B cell (primary cell): Measurements from ENCODE around the gene XRCC1. TPM values are rescaled to one million over a fixed set of nuclear protein-coding genes. Genes with fewer than 3 reads are reported as not detected.

Experiments used
- ATAC-seq: fragments of 200-7000 bp; cut with Tn5 transposase; one replicate; pipeline ENCODE4 v1.10.0; 2021; ENCODE audit warnings: low read depth, mild to moderate bottlenecking, moderate number of reproducible peaks, moderate library complexity
- CTCF ChIA-PET: fragments of 350-600 bp; sonication (Branson Sonifier 250); formaldehyde crosslinking; loops from one replicate; lab custom pipeline; 2021; ENCODE audit warnings: antibody characterized with exemption, inconsistent platforms; lab: Charles Lee
- POLR2A ChIA-PET: fragments of 350-600 bp; sonication (Branson Sonifier 250); formaldehyde crosslinking; loops from one replicate; lab custom pipeline; 2021; ENCODE audit warnings: antibody characterized with exemption; lab: Charles Lee
- DNase-seq: peaks from one replicate; pipeline ENCODE4 v3.0.0; 2013
- H2AFZ ChIP-seq: 2 replicates; pipeline ENCODE4 v1.6.1; 2012; ENCODE audit warnings: mild to moderate bottlenecking, low read depth, low read length; ENCODE audit not compliant: insufficient read depth, poor library complexity, severe bottlenecking
- H3K27ac ChIP-seq, 2 donors: 1 replicate in 1 of 2; 2 replicates in 1 of 2; pipeline ENCODE4 v1.5.1; 2012 to 2013; ENCODE audit warnings: low read length in 2 of 2, mild to moderate bottlenecking in 2 of 2, moderate library complexity in 1 of 2
- H3K27me3 ChIP-seq, 4 experiments: fragments of 200-600 bp in 1 of 4; sonication (generic) in 1 of 4; replicated peaks in 1 of 4; 1 replicate in 2 of 4; 2 replicates in 2 of 4; pipeline versions ENCODE4 v1.6.1 to v1.7.0; 2013 to 2016; ENCODE audit warnings: low read length in 3 of 4, mild to moderate bottlenecking in 2 of 4, mixed read lengths in 1 of 4, moderate library complexity in 1 of 4; ENCODE audit not compliant: insufficient read depth in 4 of 4, control insufficient read depth in 3 of 4; ENCODE audit errors: control extremely low read depth in 1 of 4
- H3K36me3 ChIP-seq, 2 experiments: replicated peaks in 1 of 2; 1 replicate in 1 of 2; 2 replicates in 1 of 2; pipeline versions ENCODE4 v1.6.1 to v1.7.1; 2013; ENCODE audit warnings: low read length in 1 of 2; ENCODE audit not compliant: insufficient read depth in 2 of 2, control insufficient read depth in 1 of 2; ENCODE audit errors: control extremely low read depth in 1 of 2, extremely low read depth in 1 of 2
- H3K4me1 ChIP-seq, 2 donors: fragments of 200-600 bp in 1 of 2; sonication (generic) in 1 of 2; 1 replicate in 1 of 2; 2 replicates in 1 of 2; pipeline versions ENCODE4 v1.5.1 to v1.6.1; 2013 to 2017; ENCODE audit warnings: low read length in 2 of 2; ENCODE audit not compliant: control insufficient read depth in 2 of 2, insufficient read depth in 2 of 2
- H3K4me2 ChIP-seq: replicated peaks from 2 replicates; pipeline ENCODE3; 2012; ENCODE audit warnings: mild to moderate bottlenecking, low read depth, low read length; ENCODE audit not compliant: poor library complexity, severe bottlenecking
- H3K4me3 ChIP-seq, 5 experiments: fragments of 200-600 bp in 1 of 5; sonication (generic) in 1 of 5; 1 replicate in 3 of 5; 2 replicates in 2 of 5; pipeline versions ENCODE4 v1.5.1 to v1.7.0; 2011 to 2016; ENCODE audit warnings: low read length in 4 of 5, mild to moderate bottlenecking in 4 of 5, low read depth in 2 of 5, control low read depth in 1 of 5, moderate library complexity in 1 of 5; ENCODE audit not compliant: insufficient read depth in 1 of 5; ENCODE audit errors: control extremely low read depth in 1 of 5, extremely low read depth in 1 of 5
- H3K79me2 ChIP-seq: fragments of 200-600 bp; sonication (generic); one replicate; pipeline ENCODE4 v1.6.0; 2016; ENCODE audit warnings: low read length; ENCODE audit not compliant: control insufficient read depth, insufficient read depth
- H3K9ac ChIP-seq: fragments of 200-600 bp; sonication (generic); 2 replicates; pipeline ENCODE4 v1.6.1; 2017; ENCODE audit warnings: mild to moderate bottlenecking, low read length, moderate library complexity
- H3K9me3 ChIP-seq, 3 donors: one replicate each; pipeline versions ENCODE4 v1.6.1 to v1.7.1; 2013; ENCODE audit warnings: low read length in 2 of 3; ENCODE audit not compliant: control insufficient read depth in 2 of 3, insufficient read depth in 1 of 3; ENCODE audit errors: control extremely low read depth in 1 of 3
- H4K20me1 ChIP-seq: 2 replicates; pipeline ENCODE4 v1.6.0; 2012; ENCODE audit warnings: mild to moderate bottlenecking, low read length; ENCODE audit not compliant: insufficient read depth, control insufficient read depth, poor library complexity, severe bottlenecking
- H3K27ac Mint-ChIP-seq: one replicate; pipeline ENCODE4 v1.8.0; 2021; ENCODE audit warnings: mixed read lengths
- H3K27me3 Mint-ChIP-seq: one replicate; pipeline ENCODE4 v1.8.0; 2021; ENCODE audit warnings: mixed read lengths
- H3K4me1 Mint-ChIP-seq: one replicate; pipeline ENCODE4 v1.8.0; 2021; ENCODE audit warnings: mixed read lengths
- H3K4me3 Mint-ChIP-seq: one replicate; pipeline ENCODE4 v1.8.0; 2021; ENCODE audit warnings: mixed read lengths
- H3K9me3 Mint-ChIP-seq: one replicate; pipeline ENCODE4 v1.8.0; 2022; ENCODE audit warnings: mixed read lengths; ENCODE audit not compliant: insufficient read depth
- EZH2 ChIP-seq: IDR thresholded peaks from 2 replicates; pipeline ENCODE4 v1.6.1; 2012; ENCODE audit warnings: borderline replicate concordance, low read depth, mild to moderate bottlenecking, moderate library complexity, low read length; ENCODE audit not compliant: insufficient read depth, poor library complexity, severe bottlenecking
- WGBS: methylation state at CpG from one replicate; pipeline ENCODE4 v1.1.5; 2013; ENCODE audit warnings: missing lambda C conversion rate; ENCODE audit not compliant: insufficient coverage; 5-methylcytosine and 5-hydroxymethylcytosine counted together
- intact Hi-C: fragments of 100-400 bp; cut with micrococcal nuclease; formaldehyde crosslinking; loops from one replicate; pipeline ENCODE4 v1.10.0; 2022
- polyA plus RNA-seq: library from polyadenylated mRNA; depleted of rRNA; stranded (reverse); fragments of >200 nt; gene quantifications from 2 replicates; pipeline ENCODE4 v1.2.3, GENCODE V29; 2012
- total RNA-seq, 2 donors: library from RNA; stranded (reverse); fragments of 120-200 nt in 1 of 2; gene quantifications; 1 replicate in 1 of 2; 2 replicates in 1 of 2; pipeline versions ENCODE4 v1.2.3 to v1.2.4, GENCODE V29; 2013 to 2022
- TF ChIP-seq, protein P1 (sequence below): fragments of 200-600 bp; IDR thresholded peaks from one replicate; pipeline ENCODE4 v1.8.0; 2022; ENCODE audit warnings: antibody characterized with exemption, mild to moderate bottlenecking

XRCC1 gene
- total and polyA plus RNA-seq, 2 donors (not counting 1 experiment from before 2014, with no cell fraction given): 34.6 to 38.2 TPM

DNA sequence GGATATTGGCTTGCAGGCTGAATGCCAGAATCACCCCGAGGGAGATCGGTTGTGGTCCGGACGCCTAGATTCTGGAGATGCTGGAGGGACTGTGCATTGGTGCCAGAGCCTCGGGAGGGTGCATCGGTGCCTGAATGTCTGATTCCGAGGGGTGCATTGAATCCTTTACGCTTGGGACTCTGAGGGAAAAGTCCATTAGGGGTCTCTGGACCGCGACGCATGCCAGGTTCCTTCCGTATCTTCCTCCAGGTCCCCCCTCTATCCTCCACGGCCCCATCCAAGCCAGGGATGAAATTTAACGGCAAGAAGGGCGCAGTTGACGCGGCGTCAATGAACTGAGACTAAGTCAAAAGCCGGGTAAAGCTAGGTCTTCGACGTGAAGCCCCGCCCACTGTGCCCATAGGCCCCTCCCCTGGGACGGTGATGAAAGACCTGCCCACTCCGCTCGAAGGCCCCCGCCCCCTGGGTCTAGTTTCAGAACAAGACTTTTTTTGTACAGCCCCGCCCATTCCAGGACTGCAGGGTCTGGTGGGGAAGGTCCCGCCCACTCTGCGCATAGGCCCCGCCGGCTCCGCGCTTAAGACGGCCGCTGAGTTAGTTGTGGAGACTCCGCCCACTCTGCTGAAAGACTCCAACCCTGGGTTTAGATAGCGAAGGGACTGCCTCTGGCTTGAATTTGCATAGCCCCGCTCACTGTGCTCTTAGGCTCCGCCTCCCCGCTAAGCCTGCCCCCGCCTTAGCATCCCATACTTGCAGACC, 41.6 kb downstream of the XRCC1 start:
- peaks cover 5% of the 10 kb centered on the region for H3K9me3 Mint-ChIP-seq
- Histone ChIP-seq H3K4me1 (peaks cover 5 to 28% of the 10 kb centered on the region in 2 donors), H3K9me3 (peaks cover 0 to 10% (median 0%) of the 10 kb centered on the region in 3 donors), H3K9ac (peak overlapping the region; percentile 77), H3K4me3 (peak overlapping the region; percentile 71 to 94 (median 76)), H3K27ac (peak overlapping the region; percentile 25 to 67), H3K4me2 (peak overlapping the region; percentile 93), H3K36me3 (peaks cover 0 to 6% of the 10 kb centered on the region in 2 experiments), H2AFZ (peak overlapping the region; percentile 82), H3K79me2 (no peaks in the 10 kb centered on the region), H4K20me1 (no peaks in the 10 kb centered on the region), H3K27me3 (no peaks in the 10 kb centered on the region)
- ATAC-seq (peak; percentile 75), DNase-seq (peak; percentile 98)
- peaks cover 25% of the 10 kb centered on the region for H3K4me1 Mint-ChIP-seq
- WGBS: 2% methylated on average over 41 of the region's 41 CpGs
- H3K4me3 Mint-ChIP-seq: peak overlapping the region; percentile 91
- TF ChIP-seq EZH2: no peak
- TF ChIP-seq, protein P1, sequence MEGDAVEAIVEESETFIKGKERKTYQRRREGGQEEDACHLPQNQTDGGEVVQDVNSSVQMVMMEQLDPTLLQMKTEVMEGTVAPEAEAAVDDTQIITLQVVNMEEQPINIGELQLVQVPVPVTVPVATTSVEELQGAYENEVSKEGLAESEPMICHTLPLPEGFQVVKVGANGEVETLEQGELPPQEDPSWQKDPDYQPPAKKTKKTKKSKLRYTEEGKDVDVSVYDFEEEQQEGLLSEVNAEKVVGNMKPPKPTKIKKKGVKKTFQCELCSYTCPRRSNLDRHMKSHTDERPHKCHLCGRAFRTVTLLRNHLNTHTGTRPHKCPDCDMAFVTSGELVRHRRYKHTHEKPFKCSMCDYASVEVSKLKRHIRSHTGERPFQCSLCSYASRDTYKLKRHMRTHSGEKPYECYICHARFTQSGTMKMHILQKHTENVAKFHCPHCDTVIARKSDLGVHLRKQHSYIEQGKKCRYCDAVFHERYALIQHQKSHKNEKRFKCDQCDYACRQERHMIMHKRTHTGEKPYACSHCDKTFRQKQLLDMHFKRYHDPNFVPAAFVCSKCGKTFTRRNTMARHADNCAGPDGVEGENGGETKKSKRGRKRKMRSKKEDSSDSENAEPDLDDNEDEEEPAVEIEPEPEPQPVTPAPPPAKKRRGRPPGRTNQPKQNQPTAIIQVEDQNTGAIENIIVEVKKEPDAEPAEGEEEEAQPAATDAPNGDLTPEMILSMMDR: no peak
- CTCF ChIA-PET: interaction anchor here (1.0 to 7.5 kb wide), 13 partner anchors 9 to 276 kb away, joined by 3 to 74 read pairs (median 4); partner anchors contain the start of genes IRGQ and ZNF576
- H3K27ac Mint-ChIP-seq: peak overlapping the region; percentile 96
- POLR2A ChIA-PET: interaction anchor here (0.5 to 2.7 kb wide), 9 partner anchors 14 to 135 kb away, joined by 3 to 12 read pairs (median 7); partner anchors contain the start of genes PHLDB3, PINLYP, XRCC1 and ZNF428
- no peaks in the 10 kb centered on the region for H3K27me3 Mint-ChIP-seq
- intact Hi-C loops: loop anchor here (1.0 to 2.0 kb wide), 8 partner anchors 29 to 247 kb away; partner anchors contain the start of genes IRGQ, KCNN4, PHLDB3 and PINLYP
